Naive B cell (primary cell): ENCODE measurements around the gene AHDC1. TPM values are rescaled to one million over a fixed set of nuclear protein-coding genes. Genes with fewer than 3 reads are reported as not detected.

ENCODE experiments used
- ATAC-seq, 2 donors: fragments of 150-1000 bp; cut with Tn5 transposase; 2 replicates each; pipeline ENCODE4 v1.10.0; 2021; ENCODE audit warnings: low read depth in 2 of 2, mild to moderate bottlenecking in 2 of 2, moderate library complexity in 2 of 2
- DNase-seq: peaks from one replicate; pipeline ENCODE4 v3.0.0; 2022
- H3K27ac Mint-ChIP-seq, 6 donors: one replicate each; pipeline ENCODE4 v1.8.0; 2020 to 2022; ENCODE audit warnings: mild to moderate bottlenecking in 6 of 6, mixed read lengths in 6 of 6, moderate library complexity in 5 of 6, inconsistent platforms in 2 of 6
- H3K27me3 Mint-ChIP-seq, 3 donors: one replicate each; pipeline ENCODE4 v1.8.0; 2021 to 2022; ENCODE audit warnings: mixed read lengths in 3 of 3, mild to moderate bottlenecking in 1 of 3
- H3K36me3 Mint-ChIP-seq, 2 donors: one replicate each; pipeline ENCODE4 v1.8.0; 2020 to 2022; ENCODE audit warnings: mixed read lengths in 2 of 2, inconsistent platforms in 1 of 2, mild to moderate bottlenecking in 1 of 2
- H3K4me1 Mint-ChIP-seq, 3 donors: one replicate each; pipeline ENCODE4 v1.8.0; 2020 to 2022; ENCODE audit warnings: mixed read lengths in 3 of 3, inconsistent platforms in 1 of 3, mild to moderate bottlenecking in 1 of 3, moderate library complexity in 1 of 3
- H3K4me3 Mint-ChIP-seq, 8 donors: one replicate each; pipeline ENCODE4 v1.8.0; 2020 to 2022; ENCODE audit warnings: mild to moderate bottlenecking in 8 of 8, mixed read lengths in 8 of 8, moderate library complexity in 8 of 8, inconsistent platforms in 2 of 8
- H3K9me3 Mint-ChIP-seq, 7 donors: one replicate each; pipeline ENCODE4 v1.8.0; 2020 to 2022; ENCODE audit warnings: mixed read lengths in 7 of 7, mild to moderate bottlenecking in 5 of 7, inconsistent platforms in 2 of 7, moderate library complexity in 1 of 7
- polyA plus RNA-seq, 6 donors: library from polyadenylated mRNA; unstranded; fragments of 300-500 nt; fragmentation: Illumina TruSeq; gene quantifications; one replicate each; pipeline ENCODE4 v1.2.3, GENCODE V29; 2021; ENCODE audit warnings: low read depth in 6 of 6

Gene AHDC1
- polyA plus RNA-seq, 6 donors from 2014 or later, result 0.15 to 2.3 (median 0.91) TPM

DNA sequence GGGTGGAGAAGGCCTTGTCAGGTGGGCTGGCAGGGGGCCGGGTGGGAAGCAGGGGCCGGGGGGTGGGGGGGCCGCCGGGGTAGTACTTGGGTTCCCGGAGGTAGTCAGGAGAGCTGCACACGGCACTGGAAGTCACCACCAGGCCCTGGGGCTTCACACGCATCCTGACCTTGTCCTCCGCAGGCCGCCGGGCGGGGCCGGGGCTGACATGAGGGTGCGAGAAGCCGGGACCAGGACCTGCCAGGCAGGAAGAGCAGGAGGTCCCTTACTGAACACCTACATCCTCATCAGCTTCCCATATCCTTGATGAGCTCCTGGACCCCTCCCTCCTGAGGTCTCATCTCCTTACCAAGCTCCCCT, 52.0 kb downstream of the AHDC1 start:
- ATAC-seq (no peak), DNase-seq (no peak)
- no peak overlapping the region for H3K27ac Mint-ChIP-seq
- no peak overlapping the region for H3K4me3 Mint-ChIP-seq
- H3K27me3 Mint-ChIP-seq, result no peaks in the 10 kb centered on the region
- H3K36me3 Mint-ChIP-seq, result no peaks in the 10 kb centered on the region
- no peaks in the 10 kb centered on the region for H3K9me3 Mint-ChIP-seq
- H3K4me1 Mint-ChIP-seq, result peaks cover 20 to 27% (median 21%) of the 10 kb centered on the region in 3 donors

DNA sequence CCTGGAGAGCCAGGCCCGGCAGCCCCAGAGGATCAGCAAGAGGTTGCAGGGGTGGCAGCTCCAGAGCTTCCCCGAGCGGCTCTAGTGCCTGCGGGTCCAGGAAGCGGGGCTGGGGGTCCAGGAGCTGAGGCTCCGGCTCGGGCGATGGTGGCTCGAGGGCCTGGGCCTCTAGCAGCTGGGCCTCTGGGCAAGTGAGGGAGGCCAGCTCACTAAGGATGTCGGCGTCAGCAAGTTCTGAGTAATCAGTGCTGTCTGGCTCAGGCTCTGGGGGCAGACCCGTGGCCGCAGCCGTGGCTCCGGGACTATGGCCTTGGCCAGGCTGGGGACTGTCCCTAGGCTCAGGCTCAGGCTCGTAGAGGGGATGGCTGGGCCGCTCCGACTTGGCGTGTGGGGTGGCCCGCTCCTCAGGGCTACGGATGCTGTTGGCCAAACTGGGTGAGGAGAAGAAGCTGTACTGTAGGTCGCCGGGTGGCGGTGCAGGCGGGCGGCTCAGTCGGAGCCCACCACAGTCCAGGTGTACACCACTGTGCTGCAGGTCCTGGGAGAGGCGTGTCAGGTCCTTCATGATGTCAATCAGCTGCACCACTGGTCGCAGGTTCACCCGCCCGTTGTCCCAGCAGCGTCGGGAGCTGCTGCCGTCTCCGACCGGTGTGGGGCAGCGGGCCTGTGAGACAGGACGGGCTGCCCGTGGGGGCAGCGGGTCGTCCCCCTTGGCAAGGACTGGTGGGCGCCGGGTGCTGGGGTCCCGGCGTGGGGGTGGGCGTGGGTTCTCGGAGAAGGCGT, 52.6 kb downstream of the AHDC1 start:
- Mint-ChIP-seq H3K27me3 (no peaks in the 10 kb centered on the region), H3K36me3 (no peaks in the 10 kb centered on the region), H3K9me3 (no peaks in the 10 kb centered on the region), H3K4me3 (no peak overlapping the region), H3K4me1 (peaks cover 15 to 22% (median 17%) of the 10 kb centered on the region in 3 donors), H3K27ac (peak overlapping the region in 1 of 6 donors; percentile 59)
- ATAC-seq (no peak), DNase-seq (no peak)

DNA sequence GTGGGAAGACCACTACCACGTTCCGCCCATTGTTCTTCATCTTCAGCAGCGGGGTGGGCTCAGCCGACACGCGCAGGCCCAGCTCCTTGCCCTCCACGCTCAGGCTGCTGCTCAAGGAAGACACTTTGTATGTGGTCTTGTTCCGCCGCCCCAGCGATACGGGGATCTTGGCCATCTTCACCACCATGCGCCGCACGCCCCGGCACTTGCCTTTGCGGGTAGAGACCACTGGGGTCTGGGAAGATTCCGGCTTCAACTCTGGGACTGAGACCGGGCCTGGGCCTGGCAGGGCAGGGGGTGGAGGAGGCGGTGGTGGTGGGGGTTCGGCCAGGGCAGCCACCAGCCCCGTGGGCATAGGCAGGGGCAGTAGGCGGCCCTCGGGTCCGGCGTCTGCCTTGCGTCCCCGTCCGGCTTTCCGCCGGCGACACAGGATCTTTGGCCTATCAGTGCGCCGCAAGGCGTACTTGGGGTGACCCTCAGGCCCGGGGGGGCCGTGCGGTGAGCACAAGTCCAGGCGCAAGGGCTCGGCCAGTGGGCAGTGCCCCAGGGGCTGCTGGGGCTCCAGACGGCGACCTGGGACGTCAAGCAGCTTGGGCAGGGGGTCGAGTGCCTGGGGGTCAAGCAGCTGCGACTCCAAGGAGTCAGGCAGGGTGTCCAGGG, 53.3 kb downstream of the AHDC1 start:
- H3K9me3 Mint-ChIP-seq, result no peaks in the 10 kb centered on the region
- no peak overlapping the region for H3K27ac Mint-ChIP-seq
- ATAC-seq (no peak), DNase-seq (no peak)
- no peaks in the 10 kb centered on the region for H3K27me3 Mint-ChIP-seq
- H3K36me3 Mint-ChIP-seq, result no peaks in the 10 kb centered on the region
- peaks cover 8 to 14% (median 10%) of the 10 kb centered on the region in 3 donors for H3K4me1 Mint-ChIP-seq
- H3K4me3 Mint-ChIP-seq, result no peak overlapping the region

DNA sequence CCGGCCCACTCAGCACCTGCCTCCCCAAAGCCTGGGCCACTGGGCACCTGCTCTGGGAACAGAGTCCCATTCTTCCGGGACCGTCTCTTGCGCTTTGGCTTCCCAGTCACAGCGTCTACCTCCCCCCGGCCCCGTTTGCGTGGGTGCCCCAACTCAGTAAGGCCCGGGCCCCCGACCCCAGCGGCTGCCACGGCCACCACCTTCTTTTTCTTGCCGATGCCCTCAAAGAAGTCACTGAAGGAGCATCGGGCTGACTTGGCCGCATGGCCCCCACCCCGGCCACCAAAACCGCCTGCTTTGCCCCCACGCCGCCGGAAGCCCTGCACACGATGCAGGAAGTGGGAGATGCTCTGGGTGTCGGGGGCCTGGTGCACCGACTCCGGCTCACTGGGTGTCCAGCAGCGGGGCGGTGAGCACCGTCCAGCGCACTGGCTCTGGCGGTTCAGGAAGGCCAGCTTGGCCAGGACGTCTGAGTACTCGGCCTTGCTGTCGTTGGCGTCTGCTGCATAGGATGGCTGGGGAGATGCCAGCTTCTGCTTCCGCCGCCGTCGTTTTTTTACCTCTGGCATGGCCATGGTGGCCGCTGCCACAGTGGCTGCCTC, 54.0 kb downstream of the AHDC1 start:
- ATAC-seq (no peak), DNase-seq (no peak)
- no peak overlapping the region for H3K4me3 Mint-ChIP-seq
- H3K27me3 Mint-ChIP-seq, result no peaks in the 10 kb centered on the region
- H3K4me1 Mint-ChIP-seq, result peaks cover 3 to 7% (median 5%) of the 10 kb centered on the region in 3 donors
- no peaks in the 10 kb centered on the region for H3K9me3 Mint-ChIP-seq
- H3K27ac Mint-ChIP-seq, result no peak overlapping the region
- H3K36me3 Mint-ChIP-seq, result no peaks in the 10 kb centered on the region

DNA sequence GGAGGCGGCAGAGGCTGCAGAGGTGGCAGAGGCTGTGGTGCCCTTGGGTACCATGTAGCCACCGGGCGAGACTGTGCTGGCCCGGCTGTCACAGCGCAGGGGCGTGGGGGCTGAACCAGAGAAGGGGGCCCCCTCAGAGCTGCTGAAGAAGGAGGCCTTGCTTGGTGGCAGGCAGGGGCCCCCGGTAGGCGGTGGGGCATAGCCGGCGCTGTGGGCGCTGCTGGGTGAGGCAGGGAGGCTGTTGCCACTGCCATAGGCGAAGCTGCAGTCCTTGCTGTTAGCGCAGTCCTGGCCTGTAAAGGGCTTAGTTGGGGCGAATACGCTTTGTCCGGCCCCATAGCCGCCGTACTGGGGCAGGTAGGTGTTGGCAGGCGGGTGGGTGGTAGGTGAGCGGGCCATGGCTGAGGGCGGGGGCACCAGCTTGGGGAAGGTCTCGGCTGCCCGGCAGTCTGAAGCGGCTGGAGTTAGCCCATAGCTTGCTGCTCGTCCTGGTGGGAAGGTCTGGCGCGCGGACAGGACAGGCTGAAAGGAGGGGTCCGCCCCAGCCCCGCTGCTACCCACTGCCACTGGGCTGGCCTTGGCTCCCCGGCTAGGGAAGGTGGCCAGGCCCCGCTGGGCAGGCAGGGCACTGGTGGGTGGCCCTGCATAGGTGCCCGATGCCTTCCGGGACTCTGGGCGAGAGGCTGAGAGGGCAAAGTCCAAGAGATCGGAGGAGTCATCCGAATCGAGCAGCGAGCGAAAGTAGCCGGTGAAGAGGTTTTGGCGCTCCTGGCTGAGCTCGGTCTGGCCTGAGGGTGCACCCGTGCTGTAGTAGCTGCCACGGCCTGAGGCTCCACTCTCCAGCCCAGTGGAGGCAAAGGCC, 54.9 kb downstream of the AHDC1 start:
- Mint-ChIP-seq H3K9me3 (no peaks in the 10 kb centered on the region), H3K27ac (no peak overlapping the region), H3K27me3 (no peaks in the 10 kb centered on the region), H3K36me3 (no peaks in the 10 kb centered on the region), H3K4me1 (peaks cover 0 to 6% (median 2%) of the 10 kb centered on the region in 3 donors), H3K4me3 (no peak overlapping the region)
- DNase-seq (no peak), ATAC-seq (no peak)

DNA sequence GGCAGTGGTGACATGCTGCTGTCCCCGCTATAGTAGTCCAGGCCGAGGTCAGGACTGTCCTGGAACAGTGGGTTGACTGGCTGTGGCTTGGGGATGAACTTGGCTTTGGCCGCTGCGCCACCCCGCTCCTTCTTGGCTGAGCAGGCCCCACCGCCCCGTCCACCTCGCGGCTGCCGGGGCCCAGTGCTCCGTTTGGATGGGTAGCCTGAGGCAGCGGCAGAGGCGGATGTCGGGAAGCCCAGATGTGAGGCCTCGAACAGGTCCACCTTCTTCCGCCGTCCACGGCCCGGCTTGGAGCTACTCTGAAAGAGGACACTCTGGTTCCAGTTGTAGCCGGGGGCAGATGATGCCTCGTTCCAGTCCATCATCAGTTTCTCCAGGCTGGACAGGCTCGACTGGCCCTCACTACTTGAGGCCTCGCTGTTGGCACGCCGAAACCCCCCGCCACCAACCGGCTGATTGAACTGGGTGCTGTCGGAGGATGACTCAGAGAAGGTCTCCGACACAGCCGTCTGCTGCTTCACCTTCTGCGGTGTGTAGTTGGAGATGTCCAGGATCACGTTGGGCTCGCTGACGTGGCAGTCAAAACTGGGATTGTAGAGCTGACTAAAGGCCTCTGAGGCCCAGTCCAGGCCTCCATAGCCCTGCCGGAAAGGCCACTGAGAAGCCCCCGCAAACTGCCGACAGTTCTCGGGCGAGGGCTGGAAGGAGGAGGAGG, 55.6 kb downstream of the AHDC1 start:
- Mint-ChIP-seq H3K9me3 (no peaks in the 10 kb centered on the region), H3K4me1 (peaks cover 0 to 6% (median 0%) of the 10 kb centered on the region in 3 donors), H3K4me3 (no peak overlapping the region), H3K36me3 (no peaks in the 10 kb centered on the region), H3K27me3 (no peaks in the 10 kb centered on the region), H3K27ac (peak overlapping the region in 1 of 6 donors; percentile 47)
- ATAC-seq (no peak), DNase-seq (no peak)

DNA sequence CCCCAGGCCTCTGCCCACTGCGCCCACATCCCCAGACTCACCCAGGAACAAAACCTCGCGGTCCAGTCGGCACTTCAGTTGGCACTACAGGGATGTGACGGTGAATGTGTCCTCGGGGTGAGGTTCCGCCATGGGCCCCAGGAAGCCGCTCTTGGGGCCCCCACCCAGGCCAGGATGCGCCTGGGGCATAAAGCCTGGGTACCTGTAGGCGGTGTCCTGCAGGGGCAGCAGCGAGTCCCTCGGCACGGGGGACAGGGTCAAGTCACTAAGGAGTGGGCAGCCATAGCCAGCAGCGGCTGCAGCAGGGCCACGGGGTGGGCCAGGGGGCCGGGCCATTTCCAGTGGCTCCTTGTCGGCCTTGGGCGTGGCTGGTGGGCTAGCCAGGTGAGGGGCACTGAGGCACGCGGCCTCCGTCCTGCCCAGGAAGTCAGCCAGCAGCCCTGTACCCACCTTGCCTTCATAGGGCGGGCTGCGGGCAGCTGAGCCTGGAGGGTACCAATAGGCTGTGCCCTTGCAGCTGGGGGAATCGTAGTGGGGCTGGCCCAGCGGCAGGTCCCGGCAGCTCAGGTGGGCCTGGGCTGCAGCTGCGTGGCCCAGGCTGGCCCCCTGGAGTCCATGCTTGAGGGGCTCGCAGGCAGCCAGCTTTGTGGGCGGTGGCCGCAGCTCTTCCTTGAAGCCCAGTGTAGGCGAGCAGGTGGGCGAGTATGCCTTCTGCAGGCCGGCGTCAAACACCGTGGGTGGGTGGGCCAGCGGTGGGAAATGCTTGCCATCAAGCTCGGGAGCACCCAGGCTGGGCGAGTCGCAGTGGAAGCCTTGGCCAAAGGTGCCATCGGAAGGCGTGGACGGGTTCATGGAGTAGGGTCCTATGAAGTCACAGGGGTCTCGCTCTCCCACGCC, 56.5 kb downstream of the AHDC1 start:
- no peaks in the 10 kb centered on the region for H3K9me3 Mint-ChIP-seq
- DNase-seq, result no peak
- H3K36me3 Mint-ChIP-seq, result no peaks in the 10 kb centered on the region
- no peak overlapping the region for H3K4me3 Mint-ChIP-seq
- no peaks in the 10 kb centered on the region for H3K27me3 Mint-ChIP-seq
- H3K4me1 Mint-ChIP-seq, result peaks cover 0 to 8% (median 0%) of the 10 kb centered on the region in 3 donors
- no peak overlapping the region for H3K27ac Mint-ChIP-seq
- ATAC-seq, result no peak

DNA sequence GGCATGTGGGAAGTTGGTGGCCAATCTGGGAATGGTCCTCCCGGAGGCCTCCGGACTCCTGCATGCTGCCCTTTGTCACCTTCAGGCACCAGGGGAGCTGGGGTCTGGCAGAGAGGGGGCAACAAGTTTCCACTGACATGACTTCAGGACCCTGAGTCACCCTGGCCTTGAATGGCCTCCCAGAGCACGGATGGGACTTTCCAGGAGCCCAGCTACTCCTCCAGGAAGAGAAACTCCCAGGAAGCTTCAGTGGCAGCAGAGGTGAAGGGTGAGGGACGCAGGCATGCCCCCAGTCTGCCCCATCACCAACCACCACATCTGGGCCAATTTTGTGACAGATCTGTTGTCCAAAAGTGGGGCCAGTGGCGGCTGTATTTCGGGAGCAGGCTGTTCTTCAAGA, 58.1 kb downstream of the AHDC1 start:
- Mint-ChIP-seq H3K4me1 (peaks cover 0 to 10% (median 0%) of the 10 kb centered on the region in 3 donors), H3K4me3 (no peak overlapping the region), H3K27me3 (no peaks in the 10 kb centered on the region), H3K27ac (no peak overlapping the region), H3K36me3 (no peaks in the 10 kb centered on the region), H3K9me3 (no peaks in the 10 kb centered on the region)
- DNase-seq, result no peak
- ATAC-seq, result no peak

DNA sequence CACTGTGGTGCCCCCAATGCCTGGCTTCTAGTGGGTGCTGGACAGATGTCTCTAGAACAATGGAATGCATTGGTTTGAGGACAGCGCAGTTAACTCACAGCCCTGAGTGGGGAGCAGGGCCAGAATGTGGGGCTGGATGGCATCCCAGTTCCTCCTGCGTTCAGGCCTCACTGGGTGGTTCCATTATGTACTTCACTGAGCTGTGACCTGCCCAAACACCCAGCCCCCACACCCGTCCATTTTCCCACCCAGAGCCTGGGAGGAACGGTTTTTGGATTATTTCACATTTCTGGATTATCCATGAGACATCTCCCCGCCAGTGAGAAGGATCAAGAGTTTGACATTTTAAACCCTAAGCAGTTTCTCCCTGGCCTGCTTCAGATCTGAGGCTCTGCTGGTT, 58.7 kb downstream of the AHDC1 start:
- Mint-ChIP-seq H3K27me3 (no peaks in the 10 kb centered on the region), H3K36me3 (peaks cover 0 to under 1% of the 10 kb centered on the region in 2 donors), H3K4me1 (peaks cover 0 to 10% (median 5%) of the 10 kb centered on the region in 3 donors), H3K9me3 (no peaks in the 10 kb centered on the region), H3K27ac (no peak overlapping the region), H3K4me3 (no peak overlapping the region)
- no peak for DNase-seq
- no peak for ATAC-seq

DNA sequence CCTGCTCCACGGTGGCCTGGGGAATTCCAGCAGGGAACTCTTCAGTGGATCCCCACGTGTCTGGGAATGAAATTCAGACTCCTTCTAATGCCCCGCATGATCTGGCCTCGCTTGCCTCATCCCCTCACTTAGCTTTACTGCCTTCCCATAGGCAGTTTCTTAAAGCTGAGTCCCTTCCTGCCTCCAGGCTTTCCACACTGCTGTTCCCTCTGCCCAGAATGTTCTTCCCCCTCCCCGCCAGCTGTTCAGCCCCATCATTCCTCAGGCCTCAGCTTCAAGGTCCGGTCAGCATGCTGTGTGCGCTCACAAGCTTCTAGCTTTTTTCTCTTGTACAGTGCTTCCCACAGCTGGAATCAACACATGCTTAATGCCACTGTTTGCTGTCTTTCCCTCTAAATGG, 59.1 kb downstream of the AHDC1 start:
- peaks cover under 1 to 10% (median 9%) of the 10 kb centered on the region in 3 donors for H3K4me1 Mint-ChIP-seq
- H3K27ac Mint-ChIP-seq, result peak overlapping the region in 1 of 6 donors; percentile 32
- H3K4me3 Mint-ChIP-seq, result peak overlapping the region in 1 of 8 donors; percentile 72
- no peaks in the 10 kb centered on the region for H3K27me3 Mint-ChIP-seq
- no peaks in the 10 kb centered on the region for H3K9me3 Mint-ChIP-seq
- H3K36me3 Mint-ChIP-seq, result peaks cover 0 to 5% of the 10 kb centered on the region in 2 donors
- ATAC-seq (no peak), DNase-seq (no peak)

DNA sequence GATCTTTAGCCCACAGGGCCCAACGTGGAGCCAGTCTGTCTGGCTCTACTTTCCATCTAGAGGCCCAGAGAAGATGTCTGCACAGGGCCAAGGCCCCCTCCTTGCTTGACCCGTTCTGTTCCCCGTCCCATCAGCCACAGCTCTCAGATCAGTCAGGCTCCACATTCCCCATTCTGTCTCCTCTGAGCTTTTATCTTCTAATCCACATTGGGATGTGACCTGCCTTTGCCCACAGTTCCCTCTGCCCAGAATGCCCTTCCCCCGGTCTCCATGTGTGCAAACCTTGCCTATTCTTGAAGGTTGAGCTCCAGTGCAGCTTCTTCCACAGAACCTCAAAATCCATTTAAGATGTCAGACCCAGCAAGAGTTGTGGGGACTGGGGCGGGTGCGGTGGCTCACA, 60.7 kb downstream of the AHDC1 start:
- Mint-ChIP-seq H3K9me3 (no peaks in the 10 kb centered on the region), H3K4me1 (peaks cover 2 to 13% (median 11%) of the 10 kb centered on the region in 3 donors), H3K27ac (peak overlapping the region in 4 of 6 donors; percentile 18 to 52 (median 28)), H3K36me3 (peaks cover 0 to 9% of the 10 kb centered on the region in 2 donors), H3K27me3 (no peaks in the 10 kb centered on the region), H3K4me3 (no peak overlapping the region)
- DNase-seq (no peak), ATAC-seq (no peak)
